Left lobe of liver (tissue), 2 donors: Measurements from ENCODE around the gene STX12. TPM values are rescaled to one million over a fixed set of nuclear protein-coding genes. Genes with fewer than 3 reads are reported as not detected.
A peak's percentile ranks its signal among the peaks of the same experiment; 100 is the strongest.
"Not testable (repeated sequence)": the region's sequence is repeated elsewhere in the genome, so short reads cannot be mapped to it uniquely, and the experiment has no call there.

Experiments
- ATAC-seq: fragments of 200-7000 bp; cut with Tn5 transposase; one replicate; pipeline ENCODE4 v1.9.1; 2020; ENCODE audit warnings: mild to moderate bottlenecking, moderate library complexity
- DNase-seq: peaks from one replicate; pipeline ENCODE4 v3.0.0-alpha.2; 2020; ENCODE audit warnings: low spot score
- total RNA-seq: library from RNA; stranded (reverse); gene quantifications from one replicate; pipeline ENCODE4 v1.2.1, GENCODE V29; 2021
- donor health status: DM: no; HTN: no; CAD: no; lungs with moderate emphysema.
- donor health status: DM: no; HTN: yes; CAD: no.

Gene STX12
- total RNA-seq, 1 donor from 2014 or later, result 14.4 TPM

GRCh38 chr1:27824411-27824810 lies 51.4 kb downstream of the STX12 start:
- DNase-seq (no peak), ATAC-seq (no peak)

DNA sequence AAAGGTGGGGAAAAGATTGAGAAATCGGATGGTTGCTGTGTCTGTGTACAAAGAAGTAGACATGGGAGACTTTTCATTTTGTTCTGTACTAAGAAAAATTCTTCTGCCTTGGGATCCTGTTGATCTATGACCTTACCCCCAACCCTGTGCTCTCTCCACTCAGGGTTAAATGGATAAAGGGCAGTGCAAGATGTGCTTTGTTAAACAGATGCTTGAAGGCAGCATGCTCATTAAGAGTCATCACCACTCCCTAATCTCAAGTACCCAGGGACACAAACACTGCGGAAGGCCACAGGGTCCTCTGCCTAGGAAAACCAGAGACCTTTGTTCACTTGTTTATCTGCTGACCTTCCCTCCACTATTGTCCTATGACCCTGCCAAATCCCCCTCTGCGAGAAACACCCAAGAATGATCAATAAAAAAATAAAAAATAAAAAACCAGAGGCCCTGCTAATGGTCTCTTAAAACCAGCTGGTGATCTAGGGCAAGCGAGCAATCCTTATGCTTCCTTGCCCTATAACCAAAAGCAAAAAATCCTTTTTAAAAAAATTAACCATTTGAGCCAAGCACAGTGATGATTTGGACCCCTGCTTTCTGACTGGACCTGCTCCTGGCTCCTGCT lies 56.4 kb downstream of the STX12 start:
- not testable (repeated sequence) for ATAC-seq, DNase-seq

GRCh38 chr1:27830621-27831440 lies 57.8 kb downstream of the STX12 start, which contains the start of gene PPP1R8:
Gene PPP1R8 (plus strand): TSS chr1:27830782. CDS start chr1:27830836, 54 bp downstream.
- DNase-seq, result peak; percentile 96
- ATAC-seq, result peak; percentile 100

- ATAC-seq, result no peak
- no peak for DNase-seq
Observed at GRCh38 chr1:27831568-27832410, 58.8 kb downstream of the STX12 start.

GRCh38 chr1:27832762-27833161 lies 59.7 kb downstream of the STX12 start:
- no peak for ATAC-seq
- DNase-seq, result no peak

GRCh38 chr1:27833470-27833869 lies 60.5 kb downstream of the STX12 start:
- no peak for ATAC-seq
- DNase-seq, result no peak

GRCh38 chr1:27835046-27835445 lies 62.0 kb downstream of the STX12 start:
- no peak for DNase-seq
- ATAC-seq, result no peak

DNA sequence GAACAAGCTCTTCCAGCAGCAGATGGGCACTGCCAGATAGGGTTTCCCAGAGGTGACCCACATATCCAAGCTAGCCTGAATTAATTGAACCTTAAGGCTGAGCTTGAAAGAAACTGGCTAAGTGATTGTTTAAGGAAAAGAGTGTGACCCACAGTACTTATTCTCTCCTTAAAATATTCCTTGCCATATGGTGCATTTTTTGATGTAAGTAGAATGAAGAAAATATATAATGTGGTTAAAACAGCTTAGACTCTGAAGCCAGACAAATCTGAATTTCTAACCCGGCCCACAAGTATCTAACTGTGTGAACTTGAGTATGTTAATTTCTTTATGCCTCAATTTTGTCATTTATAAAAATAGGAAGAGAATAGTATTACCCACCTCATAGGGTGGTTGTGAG lies 62.5 kb downstream of the STX12 start:
- no peak for DNase-seq
- no peak for ATAC-seq

DNA sequence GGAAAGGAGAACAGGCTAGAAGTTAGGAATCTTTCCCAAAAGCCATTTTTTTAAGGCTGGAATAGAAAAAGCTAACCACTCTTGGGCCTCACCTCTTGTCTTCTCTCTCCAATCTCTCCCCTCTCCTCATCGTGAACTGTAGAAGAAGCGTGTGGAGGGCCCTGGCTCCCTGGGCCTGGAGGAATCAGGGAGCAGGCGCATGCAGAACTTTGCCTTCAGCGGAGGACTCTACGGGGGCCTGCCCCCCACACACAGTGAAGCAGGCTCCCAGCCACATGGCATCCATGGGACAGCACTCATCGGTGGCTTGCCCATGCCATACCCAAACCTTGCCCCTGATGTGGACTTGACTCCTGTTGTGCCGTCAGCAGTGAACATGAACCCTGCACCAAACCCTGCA lies 76.9 kb downstream of the STX12 start:
- peak; percentile 31 for DNase-seq
- ATAC-seq, result no peak

DNA sequence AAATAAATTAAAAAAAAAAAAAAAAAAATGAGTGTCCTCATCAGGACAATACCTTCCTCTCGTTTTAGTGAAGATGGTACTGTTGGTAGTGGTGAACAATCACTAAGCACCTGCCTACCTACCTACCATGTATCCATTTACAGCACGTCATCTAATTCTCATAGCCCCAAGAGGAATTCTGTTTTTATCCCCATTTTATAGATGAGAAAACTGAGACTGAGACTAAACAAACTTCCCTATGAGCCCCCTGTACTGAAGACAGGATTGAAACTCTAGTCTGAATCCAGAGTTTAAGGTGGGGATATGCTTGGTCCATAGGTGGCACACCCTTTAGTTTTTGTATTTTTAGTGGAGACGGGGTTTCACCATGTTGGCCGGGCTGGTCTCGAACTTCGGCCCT lies 82.1 kb downstream of the STX12 start:
- ATAC-seq (no peak), DNase-seq (no peak)

DNA sequence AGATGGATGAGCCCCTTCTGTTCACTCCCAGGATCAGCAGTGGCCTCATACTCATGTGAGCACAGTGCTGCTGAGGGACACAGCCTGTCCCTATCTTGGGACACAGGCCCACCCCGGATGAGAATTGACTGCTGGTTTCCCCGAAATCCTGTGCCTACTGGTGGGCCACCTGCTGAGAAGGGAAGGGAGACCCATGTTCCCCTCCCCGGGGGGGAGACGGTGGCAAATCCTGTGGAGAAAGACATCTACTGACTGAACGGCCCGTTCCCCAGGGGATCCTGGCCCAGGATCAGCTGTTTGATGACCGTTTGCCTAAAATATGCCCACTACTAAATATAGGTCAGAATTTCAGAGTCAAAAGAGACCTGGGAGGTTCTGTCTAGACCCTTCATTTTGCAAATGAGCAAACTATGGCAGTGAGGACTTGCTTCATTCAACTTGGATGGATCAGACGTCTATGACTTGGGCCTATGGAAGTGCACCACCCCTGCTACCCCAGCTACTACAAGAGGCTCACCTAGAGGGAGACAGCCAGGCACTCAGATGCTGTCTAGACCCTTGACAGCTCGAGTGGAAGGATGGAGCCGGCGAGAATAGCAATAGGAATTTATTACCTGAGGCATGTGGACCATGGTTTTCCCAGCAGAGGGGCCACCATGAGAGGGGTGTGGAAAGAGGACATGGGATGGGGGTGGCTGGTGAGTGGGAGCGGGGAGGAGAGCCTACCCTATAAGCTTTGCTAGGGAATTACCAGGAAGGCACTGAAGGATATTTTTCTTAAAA lies 83.7 kb downstream of the STX12 start:
- peak; percentile 45 for DNase-seq
- ATAC-seq, result no peak

GRCh38 chr1:27857552-27857951 lies 84.5 kb downstream of the STX12 start:
- DNase-seq, result peak; percentile 32
- ATAC-seq, result not testable (repeated sequence)

GRCh38 chr1:27858072-27858948 lies 85.3 kb downstream of the STX12 start:
- DNase-seq, result peak; percentile 88
- peak; percentile 96 for ATAC-seq

GRCh38 chr1:27858949-27859576 lies 86.0 kb downstream of the STX12 start:
- DNase-seq (no peak), ATAC-seq (peak; percentile 7)

- ATAC-seq (no peak), DNase-seq (no peak)
Observed at GRCh38 chr1:27861436-27861835, 88.4 kb downstream of the STX12 start.

DNA sequence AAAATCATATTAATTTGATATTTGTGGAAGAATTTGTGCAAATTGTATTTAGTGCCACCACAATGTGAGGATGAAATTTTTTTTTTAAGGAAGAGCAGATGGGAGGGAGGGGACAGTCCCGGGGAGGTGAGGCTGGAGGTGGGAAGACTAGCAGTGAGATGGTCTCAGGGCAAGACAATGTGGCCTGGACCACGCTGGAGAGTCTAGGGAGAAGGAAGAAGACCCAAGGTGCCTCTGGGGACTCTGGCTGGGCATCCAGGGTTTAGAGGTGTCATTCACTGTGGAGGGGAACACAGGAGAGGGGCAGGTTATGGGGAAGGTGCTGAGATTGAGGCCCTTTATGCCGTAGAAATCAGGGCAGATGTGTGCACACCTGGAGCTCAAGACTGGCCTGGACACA lies 89.0 kb downstream of the STX12 start:
- DNase-seq (no peak), ATAC-seq (no peak)

- peak; percentile 60 for ATAC-seq
- DNase-seq, result peak; percentile 56
Observed at GRCh38 chr1:27862671-27863537, 89.9 kb downstream of the STX12 start.

- DNase-seq (no peak), ATAC-seq (peak; percentile 34)
Observed at GRCh38 chr1:27863538-27863915, 90.5 kb downstream of the STX12 start.
